HG02798 (cell line): ENCODE measurements around the gene INSR.

Source experiments
- ATAC-seq: cut with Tn5 transposase; IDR thresholded peaks from one replicate; pipeline ENCODE4 v1.9.1; 2021; ENCODE audit warnings: mild to moderate bottlenecking; ENCODE audit not compliant: unreplicated experiment, poor library complexity

INSR gene

DNA sequence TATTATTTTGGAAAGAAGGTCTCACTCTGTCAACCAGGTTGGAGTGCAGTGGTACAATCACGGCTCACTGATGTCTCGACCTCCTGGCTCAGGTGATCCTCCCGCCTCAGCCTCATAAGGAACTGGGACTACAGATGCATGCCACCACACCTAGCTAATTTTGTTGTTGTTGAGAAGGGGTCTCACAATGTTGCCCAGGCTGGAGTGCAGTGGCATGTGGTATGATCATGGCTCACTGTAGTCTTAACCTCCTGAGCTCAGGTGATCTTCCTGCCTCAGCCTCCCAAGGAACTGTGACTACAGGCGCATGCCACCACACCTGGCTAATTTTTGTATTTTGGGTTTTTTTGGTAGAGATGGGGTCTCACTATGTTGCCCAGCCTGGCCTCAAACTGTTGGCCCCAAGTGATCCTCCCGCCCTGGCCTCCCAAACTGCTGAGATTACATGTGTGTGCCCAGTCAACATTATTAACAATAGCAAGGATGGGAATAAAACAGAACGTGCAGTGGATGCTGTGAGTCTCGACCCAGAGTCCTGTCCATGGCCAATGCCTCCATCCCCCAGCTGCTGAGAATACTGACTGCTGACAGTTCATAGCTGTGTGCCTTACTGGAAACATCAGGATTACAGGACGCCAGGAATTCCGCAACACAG lies 230.3 kb downstream of the INSR start:
- ATAC-seq: no peak

DNA sequence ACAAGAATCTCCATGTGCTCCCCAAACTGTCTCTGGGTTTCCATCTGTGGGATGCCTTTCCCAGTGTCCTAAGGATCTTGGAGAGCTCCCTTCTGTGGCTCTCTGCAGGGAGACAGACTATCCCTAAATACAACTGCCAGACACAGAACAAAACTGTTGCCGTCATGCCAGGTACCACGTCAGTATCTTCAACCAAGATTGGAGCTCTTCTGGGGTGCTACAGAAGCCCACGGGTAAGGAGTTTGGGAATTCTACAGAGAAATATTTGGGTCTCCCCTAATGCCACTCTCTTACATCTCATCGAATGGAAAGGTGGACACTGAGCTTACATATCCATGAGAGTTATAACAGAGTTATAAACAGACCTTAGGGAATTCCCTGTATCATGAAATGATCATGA lies 230.9 kb downstream of the INSR start:
- no peak for ATAC-seq
